ENCODE measurements around the gene WFDC2.

- TF ChIP-seq POLR2AphosphoS5 (IDR thresholded peaks at IDR 0.05; ENCODE audit: insufficient read depth, low read depth, low read length): no peak
- no peak for TF ChIP-seq CTCF (IDR thresholded peaks at IDR 0.05; ENCODE audit: extremely low read depth in 1 of 2, insufficient read depth in 1 of 2, low read depth in 1 of 2, low read length in 2 of 2)
- no peak for TF ChIP-seq POLR2A (IDR thresholded peaks at IDR 0.05; ENCODE audit: low read depth, low read length)
- no peak for TF ChIP-seq GATA2 (IDR thresholded peaks at IDR 0.05; ENCODE audit: insufficient read depth, insufficient read length, low read depth, low read length)
Observed at GRCh38 chr20:45527294-45527693, 57.7 kb downstream of the WFDC2 start.

Data from endothelial cell of umbilical vein (primary cell).